ENCODE measurements around the gene RPL3. TPM values are rescaled to one million over a fixed set of nuclear protein-coding genes. Genes with fewer than 3 reads are reported as not detected.

The RPL3 gene
- total and polyA plus RNA-seq, 4 donors: 580 to 1,767 (median 1,184) TPM

GRCh38 chr22:39350757-39351688 lies 31.6 kb upstream of the RPL3 start:
- Histone ChIP-seq H3K4me3 (ENCODE audit: low read depth in 1 of 3, low read length in 3 of 3) (peak overlapping the region in 1 of 3 donors; percentile 79), H3K27me3 (ENCODE audit: control insufficient read depth in 4 of 4, insufficient read depth in 4 of 4, low read length in 3 of 4) (no peaks in the 10 kb centered on the region), H3K9ac (ENCODE audit: low read depth in 1 of 2, low read length in 2 of 2) (no peak overlapping the region), H3K9me3 (ENCODE audit: control insufficient read depth in 4 of 4, low read length in 3 of 4) (no peaks in the 10 kb centered on the region), H3K27ac (ENCODE audit: low read depth in 1 of 2, low read length in 2 of 2) (no peak overlapping the region), H3K4me1 (ENCODE audit: control insufficient read depth in 4 of 4, insufficient read depth in 4 of 4, low read length in 3 of 4) (peaks cover 0 to 4% (median 0%) of the 10 kb centered on the region in 4 donors), H3K36me3 (ENCODE audit: control insufficient read depth in 4 of 4, insufficient read depth in 3 of 4, low read depth in 1 of 4, low read length in 3 of 4) (no peaks in the 10 kb centered on the region)
- DNase-seq (ENCODE audit: low spot score): no peak
- WGBS: 81% methylated on average over 14 of the region's 14 CpGs
- TF ChIP-seq MAX (IDR thresholded peaks at IDR 0.05) (no peak), FOXA2 (IDR thresholded peaks at IDR 0.05) (no peak), ATF3 (IDR thresholded peaks at IDR 0.05) (no peak), REST (IDR thresholded peaks at IDR 0.05) (no peak)

GRCh38 chr22:39349967-39350726 lies 30.7 kb upstream of the RPL3 start, which contains the start of gene SYNGR1:
Gene SYNGR1 (plus strand): TSS chr22:39349991. CDS start chr22:39350011, 20 bp downstream.
- no peak for TF ChIP-seq CTCF (IDR thresholded peaks at IDR 0.05; ENCODE audit: low read depth, low read length, missing input control)
- TF ChIP-seq HNF4G (IDR thresholded peaks at IDR 0.05): no peak
- TF ChIP-seq EGR1 (IDR thresholded peaks at IDR 0.05; ENCODE audit: low read depth in 2 of 2): no peak
- no peak for TF ChIP-seq HNF4A (conservative IDR thresholded peaks at IDR 0.05)
- TF ChIP-seq TAF1 (conservative IDR thresholded peaks at IDR 0.05): no peak
- TF ChIP-seq ZBTB33 (IDR thresholded peaks at IDR 0.05): no peak
- no peak for TF ChIP-seq GABPA (IDR thresholded peaks at IDR 0.05 in 1 of 2, conservative IDR thresholded peaks at IDR 0.05 in 1 of 2)
- TF ChIP-seq YY1 (IDR thresholded peaks at IDR 0.05): no peak
- TF ChIP-seq FOXA1 (IDR thresholded peaks at IDR 0.05): no peak
- no peak for TF ChIP-seq SP1 (IDR thresholded peaks at IDR 0.05)
- no peak for TF ChIP-seq REST (IDR thresholded peaks at IDR 0.05)
- TF ChIP-seq RAD21 (IDR thresholded peaks at IDR 0.05): no peak
- TF ChIP-seq NR2F2 (IDR thresholded peaks at IDR 0.05): no peak
- TF ChIP-seq FOXA2 (IDR thresholded peaks at IDR 0.05): no peak
- no peak for TF ChIP-seq MAX (IDR thresholded peaks at IDR 0.05)
- H3K9me3 ChIP-seq (ENCODE audit: control insufficient read depth in 4 of 4, low read length in 3 of 4): no peaks in the 10 kb centered on the region
- H3K4me3 ChIP-seq (ENCODE audit: low read depth in 1 of 3, low read length in 3 of 3): peak within 1 kb of the TSS; percentile 49 to 79 (median 54)
- H3K27ac ChIP-seq (ENCODE audit: low read depth in 1 of 2, low read length in 2 of 2): no peak within 1 kb of the TSS
- H3K36me3 ChIP-seq (ENCODE audit: control insufficient read depth in 4 of 4, insufficient read depth in 3 of 4, low read depth in 1 of 4, low read length in 3 of 4): no peaks in the 10 kb centered on the region
- WGBS: 3% methylated on average over 87 of the region's 87 CpGs
- peak; percentile 43 for DNase-seq (ENCODE audit: low spot score)
- H3K27me3 ChIP-seq (ENCODE audit: control insufficient read depth in 4 of 4, insufficient read depth in 4 of 4, low read length in 3 of 4): no peaks in the 10 kb centered on the region
- peaks cover 0 to 4% (median 0%) of the 10 kb centered on the region in 4 donors for H3K4me1 ChIP-seq (ENCODE audit: control insufficient read depth in 4 of 4, insufficient read depth in 4 of 4, low read length in 3 of 4)
- no peak within 1 kb of the TSS for H3K9ac ChIP-seq (ENCODE audit: low read depth in 1 of 2, low read length in 2 of 2)
